ENCODE results near the gene WIPF2.

The WIPF2 gene

DNA sequence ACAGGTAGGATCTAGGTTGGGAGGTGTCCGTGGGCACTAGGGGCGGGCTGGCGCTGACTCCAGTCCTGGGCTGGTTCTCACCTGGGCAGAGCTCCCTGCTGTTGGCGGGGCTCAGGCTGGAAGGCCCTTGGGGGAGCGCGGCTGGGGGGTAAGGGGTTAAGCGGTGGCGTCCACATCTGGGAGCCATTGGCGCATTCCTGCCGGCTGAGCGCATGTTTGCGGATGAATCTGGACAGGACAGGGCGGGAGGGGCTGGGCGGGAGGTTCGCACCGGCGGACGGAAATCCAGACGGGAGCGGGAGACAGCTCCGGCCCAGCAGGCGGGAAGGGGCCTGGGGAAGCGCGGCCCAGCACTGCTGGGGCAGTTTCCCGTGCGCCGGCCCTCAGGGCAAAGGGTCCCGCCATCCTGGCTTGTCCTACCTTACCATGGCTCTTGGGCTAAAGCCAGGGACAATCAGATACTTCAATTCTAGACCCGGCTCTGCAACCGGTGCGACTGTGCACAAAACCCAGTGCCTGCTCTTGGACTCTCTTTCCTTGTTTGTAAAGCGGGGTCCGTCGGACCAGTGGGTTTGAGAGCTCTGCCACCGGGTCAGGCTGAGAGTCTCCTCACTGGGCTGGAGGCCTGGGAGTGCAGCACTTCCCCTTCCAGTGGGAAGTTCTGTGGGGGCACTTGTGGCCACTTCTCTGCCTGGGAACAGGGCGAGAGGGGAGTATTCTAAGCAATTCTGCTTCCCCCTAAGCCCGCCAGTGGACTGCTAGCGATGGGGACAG is 97.7 kb downstream of the WIPF2 start:
- in situ Hi-C loops (cut with MboI; ENCODE audit: low pct_unique_long_range_greater_than_20kb, low sequenced_read_pairs, unreplicated experiment), result no loop called here
- peak; percentile 4 for DNase-seq (ENCODE audit: low spot score)
- TF ChIP-seq, protein P1, sequence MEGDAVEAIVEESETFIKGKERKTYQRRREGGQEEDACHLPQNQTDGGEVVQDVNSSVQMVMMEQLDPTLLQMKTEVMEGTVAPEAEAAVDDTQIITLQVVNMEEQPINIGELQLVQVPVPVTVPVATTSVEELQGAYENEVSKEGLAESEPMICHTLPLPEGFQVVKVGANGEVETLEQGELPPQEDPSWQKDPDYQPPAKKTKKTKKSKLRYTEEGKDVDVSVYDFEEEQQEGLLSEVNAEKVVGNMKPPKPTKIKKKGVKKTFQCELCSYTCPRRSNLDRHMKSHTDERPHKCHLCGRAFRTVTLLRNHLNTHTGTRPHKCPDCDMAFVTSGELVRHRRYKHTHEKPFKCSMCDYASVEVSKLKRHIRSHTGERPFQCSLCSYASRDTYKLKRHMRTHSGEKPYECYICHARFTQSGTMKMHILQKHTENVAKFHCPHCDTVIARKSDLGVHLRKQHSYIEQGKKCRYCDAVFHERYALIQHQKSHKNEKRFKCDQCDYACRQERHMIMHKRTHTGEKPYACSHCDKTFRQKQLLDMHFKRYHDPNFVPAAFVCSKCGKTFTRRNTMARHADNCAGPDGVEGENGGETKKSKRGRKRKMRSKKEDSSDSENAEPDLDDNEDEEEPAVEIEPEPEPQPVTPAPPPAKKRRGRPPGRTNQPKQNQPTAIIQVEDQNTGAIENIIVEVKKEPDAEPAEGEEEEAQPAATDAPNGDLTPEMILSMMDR (IDR thresholded peaks at IDR 0.05; ENCODE audit: extremely low read depth, insufficient read depth, missing control alignments), result no peak

DNA sequence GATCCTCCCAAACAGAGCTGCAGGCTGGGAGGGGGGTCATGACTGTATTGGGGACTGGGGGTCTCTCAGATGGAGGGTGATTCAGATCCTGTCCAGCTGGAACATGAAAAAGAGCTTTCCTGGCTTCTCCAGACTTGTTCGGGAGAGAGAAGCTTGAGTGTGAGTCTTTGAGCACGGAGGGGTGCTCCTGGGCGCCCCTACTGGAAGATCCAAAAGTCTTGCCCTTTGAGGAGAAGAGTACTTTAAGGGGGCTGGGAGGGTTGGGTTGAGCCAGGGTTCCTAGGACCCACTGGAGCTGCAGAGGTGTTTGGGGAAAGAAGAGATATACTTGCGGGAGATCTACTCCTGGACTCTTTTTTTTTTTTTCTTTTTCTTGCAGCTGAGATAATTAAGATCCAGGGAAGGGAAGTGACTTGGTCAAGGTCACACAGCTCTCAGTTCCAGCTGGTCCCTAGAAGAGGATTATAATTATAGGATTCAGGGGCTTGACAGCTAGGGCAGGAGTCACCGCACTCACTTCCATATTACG is 98.3 kb downstream of the WIPF2 start:
- peak; percentile 77 for DNase-seq (ENCODE audit: low spot score)
- TF ChIP-seq, protein P1 (IDR thresholded peaks at IDR 0.05; ENCODE audit: extremely low read depth, insufficient read depth, missing control alignments), result peak; percentile 61
- in situ Hi-C loops (cut with MboI; ENCODE audit: low pct_unique_long_range_greater_than_20kb, low sequenced_read_pairs, unreplicated experiment), result no loop called here

DNA sequence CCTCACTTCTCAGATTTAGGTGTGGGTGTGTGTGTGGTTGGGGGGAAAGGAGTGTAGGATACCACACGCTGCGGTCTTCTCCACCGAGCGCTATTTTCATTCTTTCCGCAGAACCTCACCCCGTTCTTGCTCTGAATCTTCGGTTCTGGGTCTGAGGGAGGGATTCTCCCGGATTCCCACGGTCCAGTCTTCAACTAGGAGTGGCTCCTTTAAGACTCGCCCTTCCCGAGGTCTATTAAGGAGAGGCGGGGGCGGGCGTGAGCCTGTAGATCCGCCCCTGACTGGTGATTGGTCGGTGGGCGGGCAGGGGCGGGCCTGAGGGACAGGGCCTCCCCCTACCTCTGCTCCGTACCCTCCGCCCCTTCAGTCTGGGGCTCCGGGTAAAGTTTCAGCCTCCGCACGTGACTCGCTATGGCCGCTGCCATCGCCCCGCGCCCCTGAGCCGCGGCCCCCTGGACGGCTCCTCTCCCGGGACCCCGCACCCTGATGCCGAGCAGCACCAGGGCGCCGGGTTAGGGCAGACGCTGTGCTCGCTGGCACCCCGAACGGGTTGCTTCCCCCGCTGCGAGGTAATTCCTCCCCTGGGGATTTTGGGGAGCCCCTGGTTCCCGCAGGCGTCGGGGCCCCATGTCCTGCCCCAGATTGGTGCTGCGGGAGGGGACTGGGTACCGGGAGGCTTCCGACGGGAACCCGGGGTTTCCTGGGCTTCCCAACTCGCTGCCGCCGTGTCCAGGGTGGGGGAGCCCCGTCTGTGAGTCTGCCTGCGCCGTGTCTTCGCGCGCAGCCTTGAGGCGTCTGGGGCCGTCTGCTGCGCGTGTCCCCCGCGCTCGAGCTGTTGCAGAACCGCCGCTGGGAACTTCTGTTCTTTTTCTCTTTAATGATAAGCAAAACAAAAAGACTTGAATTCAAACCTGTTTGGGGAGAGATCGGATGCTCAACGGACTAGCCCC is 99.1 kb downstream of the WIPF2 start:
- in situ Hi-C loops (cut with MboI; ENCODE audit: low pct_unique_long_range_greater_than_20kb, low sequenced_read_pairs, unreplicated experiment), result no loop called here
- DNase-seq (ENCODE audit: low spot score), result peak; percentile 98
- TF ChIP-seq, protein P1 (IDR thresholded peaks at IDR 0.05; ENCODE audit: extremely low read depth, insufficient read depth, missing control alignments), result no peak

DNA sequence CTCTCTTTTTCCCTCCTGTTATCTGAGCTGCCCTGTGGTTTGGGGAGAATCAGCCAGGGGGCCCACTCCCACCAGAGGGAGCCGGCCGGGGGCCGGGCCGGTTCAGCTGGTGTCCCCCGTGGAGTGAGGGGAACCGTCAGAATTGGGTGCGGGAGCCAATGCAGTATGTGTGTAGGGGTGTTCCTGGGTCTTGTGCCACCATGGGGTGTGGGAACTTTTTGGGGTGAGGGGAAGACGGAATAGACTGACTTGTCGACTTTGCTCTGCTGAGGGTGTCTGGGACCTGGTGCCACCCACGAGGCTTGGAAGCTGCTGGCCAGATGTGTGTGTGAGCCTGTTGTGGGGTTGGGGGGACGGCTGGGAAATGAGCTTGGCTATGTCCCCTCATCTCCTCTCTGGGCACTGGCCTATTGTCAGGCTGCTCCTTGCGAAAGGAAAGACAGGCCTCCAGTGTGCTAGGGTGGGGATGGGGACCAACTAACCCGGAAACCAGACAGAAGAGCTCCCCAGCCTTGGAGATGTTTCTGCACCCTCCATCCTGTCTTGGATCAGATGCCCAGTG is 99.8 kb downstream of the WIPF2 start:
- TF ChIP-seq, protein P1 (IDR thresholded peaks at IDR 0.05; ENCODE audit: extremely low read depth, insufficient read depth, missing control alignments), result no peak
- no peak for DNase-seq (ENCODE audit: low spot score)
- in situ Hi-C loops (cut with MboI; ENCODE audit: low pct_unique_long_range_greater_than_20kb, low sequenced_read_pairs, unreplicated experiment), result no loop called here

DNA sequence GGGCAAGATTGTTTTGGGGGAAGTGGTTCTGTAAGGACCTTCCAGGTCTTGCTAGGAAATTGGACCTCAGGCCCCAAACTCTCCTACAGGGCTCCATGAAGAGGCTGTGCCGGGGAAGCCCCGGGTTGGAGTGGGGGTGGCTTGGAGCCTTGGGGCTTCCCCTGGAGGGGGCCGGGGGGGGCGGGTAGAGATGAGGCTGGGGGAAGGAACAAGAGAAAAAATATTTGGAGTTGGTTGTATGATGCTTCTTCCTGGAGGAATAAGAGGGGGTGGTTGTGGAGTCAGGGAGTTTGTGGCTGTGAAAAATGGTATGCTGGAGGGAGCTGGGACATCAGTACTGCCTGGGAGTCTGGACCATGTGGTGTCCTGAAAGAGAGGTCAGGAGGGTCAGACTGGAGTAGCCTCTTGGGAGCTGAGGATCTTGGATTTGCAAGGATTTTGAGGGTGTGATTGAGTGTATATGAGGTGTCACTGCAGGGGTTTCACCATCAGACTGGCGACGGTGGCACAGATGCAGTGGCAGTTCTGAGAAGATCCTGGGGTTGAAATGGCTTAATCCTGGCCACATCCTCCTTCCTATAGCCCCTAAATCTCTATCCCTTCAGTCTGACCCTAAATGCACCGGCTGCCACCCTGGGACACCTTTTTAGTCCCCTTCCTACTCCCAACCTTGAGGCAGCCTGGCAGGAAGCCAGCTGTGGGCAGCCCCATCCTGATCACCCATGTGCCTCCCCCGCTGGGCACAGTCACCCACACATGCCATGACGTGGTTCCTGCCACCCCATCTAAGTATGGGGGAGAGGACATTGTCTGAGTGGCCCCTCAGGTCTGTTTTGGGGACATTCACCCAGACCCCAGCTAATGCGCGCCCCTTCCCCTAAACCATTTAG is 100.8 kb downstream of the WIPF2 start:
- TF ChIP-seq, protein P1 (IDR thresholded peaks at IDR 0.05; ENCODE audit: extremely low read depth, insufficient read depth, missing control alignments), result no peak
- no peak for DNase-seq (ENCODE audit: low spot score)
- in situ Hi-C loops (cut with MboI; ENCODE audit: low pct_unique_long_range_greater_than_20kb, low sequenced_read_pairs, unreplicated experiment), result no loop called here

Data from GM13977 (cell line).